ENCODE results near the gene LMBR1.
A peak's percentile ranks its signal among the peaks of the same experiment; 100 is the strongest.

LMBR1 gene

DNA sequence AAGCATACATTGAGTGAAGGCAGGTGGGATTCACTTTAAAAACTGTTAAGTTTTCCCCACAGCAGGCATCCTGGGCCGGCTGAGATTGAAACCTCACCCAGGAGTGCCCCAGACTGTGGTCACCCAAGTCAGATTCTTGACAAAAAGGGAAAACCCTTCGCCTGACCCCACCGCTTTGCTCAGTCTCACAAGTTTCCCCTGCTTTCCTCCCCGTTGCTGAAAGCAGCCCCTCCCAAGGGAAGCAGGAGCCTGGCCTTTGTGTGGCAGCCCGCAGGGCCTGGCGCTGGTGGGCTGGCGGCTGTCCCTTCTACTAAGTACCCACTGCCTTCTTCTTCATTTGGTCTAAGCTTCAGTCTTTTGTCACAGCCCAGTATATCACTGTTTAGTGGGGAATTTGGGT is 236.4 kb downstream of the LMBR1 start:
- H3K4me3 ChIP-seq (ENCODE audit: low read depth, low read length) = no peak overlapping the region
- DNase-seq (ENCODE audit: low read depth) = peak; percentile 44
- TF ChIP-seq, protein P1, sequence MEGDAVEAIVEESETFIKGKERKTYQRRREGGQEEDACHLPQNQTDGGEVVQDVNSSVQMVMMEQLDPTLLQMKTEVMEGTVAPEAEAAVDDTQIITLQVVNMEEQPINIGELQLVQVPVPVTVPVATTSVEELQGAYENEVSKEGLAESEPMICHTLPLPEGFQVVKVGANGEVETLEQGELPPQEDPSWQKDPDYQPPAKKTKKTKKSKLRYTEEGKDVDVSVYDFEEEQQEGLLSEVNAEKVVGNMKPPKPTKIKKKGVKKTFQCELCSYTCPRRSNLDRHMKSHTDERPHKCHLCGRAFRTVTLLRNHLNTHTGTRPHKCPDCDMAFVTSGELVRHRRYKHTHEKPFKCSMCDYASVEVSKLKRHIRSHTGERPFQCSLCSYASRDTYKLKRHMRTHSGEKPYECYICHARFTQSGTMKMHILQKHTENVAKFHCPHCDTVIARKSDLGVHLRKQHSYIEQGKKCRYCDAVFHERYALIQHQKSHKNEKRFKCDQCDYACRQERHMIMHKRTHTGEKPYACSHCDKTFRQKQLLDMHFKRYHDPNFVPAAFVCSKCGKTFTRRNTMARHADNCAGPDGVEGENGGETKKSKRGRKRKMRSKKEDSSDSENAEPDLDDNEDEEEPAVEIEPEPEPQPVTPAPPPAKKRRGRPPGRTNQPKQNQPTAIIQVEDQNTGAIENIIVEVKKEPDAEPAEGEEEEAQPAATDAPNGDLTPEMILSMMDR (IDR thresholded peaks at IDR 0.05; ENCODE audit: insufficient read depth, low read depth, low read length, missing control alignments) = no peak

DNA sequence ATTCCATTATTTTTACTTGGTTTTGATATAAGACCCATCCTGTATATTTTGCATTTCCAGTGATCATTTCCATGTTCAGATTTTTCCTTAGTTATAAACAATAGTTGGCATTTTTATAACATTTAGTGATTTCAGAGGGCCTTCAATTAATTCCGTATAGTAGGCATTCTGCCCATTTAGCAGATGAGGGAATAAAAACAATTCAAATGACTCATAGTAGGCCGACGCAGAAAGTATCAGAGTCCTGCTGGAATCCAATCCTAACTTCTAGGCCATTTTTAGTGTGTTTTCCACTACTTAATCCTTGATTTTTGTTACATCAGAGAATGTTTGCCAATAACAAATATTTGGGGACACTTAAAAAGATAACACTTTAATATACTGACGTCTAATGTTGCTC is 237.0 kb downstream of the LMBR1 start:
- no peak overlapping the region for H3K4me3 ChIP-seq (ENCODE audit: low read depth, low read length)
- TF ChIP-seq, protein P1 (IDR thresholded peaks at IDR 0.05; ENCODE audit: insufficient read depth, low read depth, low read length, missing control alignments) = no peak
- DNase-seq (ENCODE audit: low read depth) = no peak

DNA sequence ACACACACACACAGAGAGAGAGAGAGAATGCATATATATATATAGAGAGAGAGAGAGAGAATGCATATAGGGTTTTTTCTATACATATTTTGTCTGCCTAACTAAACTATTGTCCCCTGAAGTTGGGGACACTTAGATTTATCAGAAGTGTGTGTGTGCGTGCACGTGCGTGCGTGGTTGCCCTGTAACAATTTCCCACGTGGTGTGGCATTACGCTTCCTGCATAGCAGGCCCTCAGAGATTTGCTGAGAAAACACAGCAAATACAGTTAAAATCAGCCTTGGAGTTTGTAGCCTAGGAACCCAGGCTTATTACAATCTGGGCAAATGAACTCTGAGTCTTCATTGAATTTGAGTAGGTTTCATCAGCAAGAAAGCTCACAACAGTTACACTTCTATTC is 237.7 kb downstream of the LMBR1 start:
- TF ChIP-seq, protein P1 (IDR thresholded peaks at IDR 0.05; ENCODE audit: insufficient read depth, low read depth, low read length, missing control alignments) = no peak
- H3K4me3 ChIP-seq (ENCODE audit: low read depth, low read length) = no peak overlapping the region
- peak; percentile 29 for DNase-seq (ENCODE audit: low read depth)

DNA sequence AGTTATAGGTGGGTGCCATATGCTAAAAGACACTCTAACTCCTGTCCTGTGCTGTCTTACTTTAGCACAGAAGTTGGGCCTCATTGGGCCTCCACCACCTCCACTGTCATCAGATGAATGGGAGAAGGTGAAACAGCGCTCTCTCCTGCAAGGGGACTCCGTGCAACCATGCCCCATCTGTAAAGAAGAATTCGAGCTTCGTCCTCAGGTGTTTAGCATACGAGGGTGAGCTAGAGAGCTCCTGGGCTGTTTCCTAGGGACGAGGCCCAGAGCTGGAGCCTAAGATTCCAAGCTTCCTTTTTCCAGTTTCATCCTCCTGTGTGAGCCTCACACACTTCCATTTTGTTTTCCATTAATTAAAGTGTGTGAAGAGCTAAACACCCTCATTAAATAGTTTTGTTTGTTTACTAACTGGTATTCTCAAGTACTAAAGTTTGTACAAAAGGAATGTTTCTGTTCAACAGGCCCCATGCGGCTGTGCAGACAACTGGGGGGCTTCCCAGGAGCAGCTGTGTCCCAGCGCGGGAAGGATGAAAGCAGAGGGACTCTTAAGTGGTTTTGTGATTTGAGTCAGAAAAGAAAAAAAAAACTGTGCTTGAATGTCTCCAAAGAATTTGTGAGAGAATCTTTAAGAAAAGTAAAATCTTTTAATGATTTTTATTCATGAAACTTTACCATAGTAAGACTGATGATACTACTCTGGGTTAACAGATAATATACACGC is 238.3 kb downstream of the LMBR1 start:
- DNase-seq (ENCODE audit: low read depth) = peak; percentile 55
- H3K4me3 ChIP-seq (ENCODE audit: low read depth, low read length) = no peak overlapping the region
- TF ChIP-seq, protein P1 (IDR thresholded peaks at IDR 0.05; ENCODE audit: insufficient read depth, low read depth, low read length, missing control alignments) = no peak

DNA sequence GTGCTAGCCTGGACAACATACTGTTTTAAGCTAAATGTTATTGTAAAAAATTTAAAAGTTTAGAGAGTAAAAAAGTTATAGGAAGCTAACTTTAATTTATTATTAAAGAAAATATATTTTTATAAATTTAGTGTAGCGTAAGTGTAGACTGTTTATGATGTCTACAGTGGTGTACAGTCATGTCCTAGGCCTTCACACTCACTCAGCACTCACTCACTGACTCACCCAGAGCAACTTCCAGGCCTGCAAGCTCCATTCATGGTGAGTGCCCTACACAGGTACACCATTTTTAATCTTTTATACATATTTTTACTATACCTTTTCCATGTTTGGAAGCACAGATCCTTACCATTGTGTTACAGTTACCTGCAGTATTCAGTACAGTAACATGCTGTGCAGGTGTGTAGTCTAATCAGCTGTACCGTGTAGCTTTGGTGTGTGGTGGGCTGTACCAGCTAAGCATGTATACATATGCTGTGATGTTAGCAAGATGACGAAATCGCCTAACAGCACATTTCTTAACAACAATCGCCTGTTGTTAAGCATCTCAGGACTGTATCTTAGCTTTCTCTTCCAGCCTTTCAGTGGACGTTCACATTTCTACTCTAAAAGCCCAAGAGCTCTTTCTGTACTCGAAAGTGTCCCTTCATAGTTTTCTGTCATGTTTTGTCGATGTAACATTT is 240.0 kb downstream of the LMBR1 start:
- DNase-seq (ENCODE audit: low read depth) = no peak
- TF ChIP-seq, protein P1 (IDR thresholded peaks at IDR 0.05; ENCODE audit: insufficient read depth, low read depth, low read length, missing control alignments) = no peak
- no peak overlapping the region for H3K4me3 ChIP-seq (ENCODE audit: low read depth, low read length)

DNA sequence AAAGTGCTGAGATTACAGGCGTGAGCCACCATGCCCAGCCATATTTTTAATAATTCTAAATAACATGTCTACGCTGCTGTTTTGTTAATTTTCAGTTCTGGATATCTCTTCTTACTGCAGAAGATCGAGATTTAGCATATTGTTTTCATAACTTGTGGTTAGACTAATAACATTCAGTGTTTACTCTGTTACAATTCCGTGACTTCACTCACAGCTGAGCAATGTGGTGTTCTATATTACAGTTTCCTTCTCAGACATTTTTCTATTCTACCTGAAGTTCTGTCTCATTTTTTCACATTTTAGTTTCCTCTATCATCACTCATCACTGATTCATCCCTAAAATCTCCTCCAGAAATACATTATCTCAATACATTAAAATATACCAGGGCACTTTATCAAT is 241.5 kb downstream of the LMBR1 start:
- DNase-seq (ENCODE audit: low read depth) = no peak
- H3K4me3 ChIP-seq (ENCODE audit: low read depth, low read length) = no peak overlapping the region
- TF ChIP-seq, protein P1 (IDR thresholded peaks at IDR 0.05; ENCODE audit: insufficient read depth, low read depth, low read length, missing control alignments) = no peak

Measured in GM12865 (cell line).